ENCODE data around the gene TUBA1C.

The TUBA1C gene

DNA sequence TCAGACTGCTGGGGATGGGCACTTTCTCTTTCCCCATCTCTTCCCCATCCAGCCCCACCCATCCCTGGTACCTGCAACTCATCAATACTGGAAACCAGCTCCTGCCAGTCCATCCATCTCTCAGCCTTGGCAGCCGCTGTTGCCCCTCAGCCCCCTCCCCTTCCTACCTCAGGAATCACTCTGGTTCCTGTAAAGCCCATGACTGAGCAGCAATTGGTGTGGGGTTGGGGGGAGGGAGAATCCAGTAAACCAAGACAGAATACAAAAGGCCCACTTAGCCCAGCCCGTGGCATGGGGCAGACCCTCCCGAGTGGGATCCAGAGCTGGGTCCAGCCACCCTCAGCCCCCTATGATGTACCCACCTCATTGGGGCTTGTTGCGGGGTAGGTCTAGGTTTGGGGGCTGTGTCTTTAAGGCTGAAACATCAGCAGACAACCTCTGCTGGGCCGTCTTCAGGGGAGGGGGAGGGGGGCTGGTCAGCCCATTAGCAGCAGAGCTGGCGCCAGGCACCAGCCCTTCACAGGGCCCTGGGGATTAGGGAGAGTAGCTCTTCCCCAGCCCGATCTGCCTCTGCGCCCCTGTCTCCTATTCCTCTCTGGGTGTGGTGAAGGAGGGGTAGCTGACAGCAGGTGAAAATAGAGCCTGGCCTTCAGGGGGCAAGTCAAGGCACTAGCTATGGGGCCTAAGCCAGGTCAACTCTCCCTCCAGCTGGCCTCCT lies 29.4 kb downstream of the TUBA1C start:
- Histone ChIP-seq H3K27ac (no peak overlapping the region), H3K4me3 (no peak overlapping the region), H3K9ac (ENCODE audit: insufficient read length) (no peak overlapping the region), H3K9me3 (ENCODE audit: low read depth, low read length) (no peaks in the 10 kb centered on the region), H3K36me3 (ENCODE audit: insufficient read depth, low read length) (no peaks in the 10 kb centered on the region)
- no peak for DNase-seq (ENCODE audit: low read depth, low spot score)
- TF ChIP-seq EZH2 (IDR thresholded peaks at IDR 0.05): no peak
- TF ChIP-seq POLR2AphosphoS5 (IDR thresholded peaks at IDR 0.05; ENCODE audit: borderline replicate concordance, low read depth, low read length): no peak
- no peak for TF ChIP-seq FOXP2 (optimal IDR thresholded peaks at IDR 0.05; ENCODE audit: control extremely low read depth, extremely low read length, insufficient read depth)

DNA sequence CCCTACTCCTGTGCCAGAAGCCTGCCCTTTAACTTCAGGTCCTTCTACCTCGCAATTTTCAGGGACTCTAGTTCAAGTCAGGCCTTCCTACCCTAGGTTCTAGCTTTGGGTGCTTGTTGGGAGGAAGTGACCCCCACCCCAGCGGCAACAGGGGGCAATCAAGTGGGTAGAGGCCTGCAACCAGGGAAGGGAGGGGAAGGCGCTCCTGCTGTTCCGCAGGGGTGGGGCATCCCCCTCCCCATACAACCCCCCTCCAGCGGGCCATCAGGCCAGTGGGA lies 29.9 kb downstream of the TUBA1C start:
- no peak for TF ChIP-seq EZH2 (IDR thresholded peaks at IDR 0.05)
- TF ChIP-seq POLR2AphosphoS5 (IDR thresholded peaks at IDR 0.05; ENCODE audit: borderline replicate concordance, low read depth, low read length): no peak
- no peak for TF ChIP-seq FOXP2 (optimal IDR thresholded peaks at IDR 0.05; ENCODE audit: control extremely low read depth, extremely low read length, insufficient read depth)
- Histone ChIP-seq H3K9ac (ENCODE audit: insufficient read length) (no peak overlapping the region), H3K36me3 (ENCODE audit: insufficient read depth, low read length) (no peaks in the 10 kb centered on the region), H3K4me3 (no peak overlapping the region), H3K9me3 (ENCODE audit: low read depth, low read length) (no peaks in the 10 kb centered on the region), H3K27ac (no peak overlapping the region)
- no peak for DNase-seq (ENCODE audit: low read depth, low spot score)

DNA sequence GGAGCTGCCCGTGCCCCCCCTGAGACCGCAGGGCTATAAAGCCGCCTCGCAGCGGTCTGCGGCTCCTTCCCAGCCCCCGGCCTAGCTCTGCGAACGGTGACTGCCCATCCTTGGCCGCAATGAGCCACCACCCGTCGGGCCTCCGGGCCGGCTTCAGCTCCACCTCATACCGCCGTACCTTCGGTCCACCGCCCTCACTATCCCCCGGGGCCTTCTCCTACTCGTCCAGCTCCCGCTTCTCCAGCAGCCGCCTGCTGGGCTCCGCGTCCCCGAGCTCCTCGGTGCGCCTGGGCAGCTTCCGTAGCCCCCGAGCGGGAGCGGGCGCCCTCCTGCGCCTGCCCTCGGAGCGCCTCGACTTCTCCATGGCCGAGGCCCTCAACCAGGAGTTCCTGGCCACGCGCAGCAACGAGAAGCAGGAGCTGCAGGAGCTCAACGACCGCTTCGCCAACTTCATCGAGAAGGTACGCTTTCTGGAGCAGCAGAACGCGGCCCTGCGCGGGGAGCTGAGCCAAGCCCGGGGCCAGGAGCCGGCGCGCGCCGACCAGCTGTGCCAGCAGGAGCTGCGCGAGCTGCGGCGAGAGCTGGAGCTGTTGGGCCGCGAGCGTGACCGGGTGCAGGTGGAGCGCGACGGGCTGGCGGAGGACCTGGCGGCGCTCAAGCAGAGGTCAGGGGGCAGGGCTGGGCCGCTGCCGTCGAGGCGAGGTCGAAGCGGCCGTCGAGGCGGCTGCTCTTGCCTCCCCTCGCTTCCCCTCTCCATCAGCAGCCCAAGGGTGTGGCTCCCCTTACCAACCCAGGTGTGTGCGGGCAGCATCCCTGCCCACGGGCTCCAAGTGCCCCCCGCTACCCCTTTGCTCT lies 30.4 kb downstream of the TUBA1C start, which contains the start of gene PRPH:
PRPH (plus strand) TSS at position 66 of the 855 bp plus-strand sequence; CDS start at position 120, 54 bp downstream.
- TF ChIP-seq POLR2AphosphoS5 (IDR thresholded peaks at IDR 0.05; ENCODE audit: borderline replicate concordance, low read depth, low read length) (no peak), EZH2 (IDR thresholded peaks at IDR 0.05) (no peak), FOXP2 (optimal IDR thresholded peaks at IDR 0.05; ENCODE audit: control extremely low read depth, extremely low read length, insufficient read depth) (no peak)
- no peaks in the 10 kb centered on the region for H3K36me3 ChIP-seq (ENCODE audit: insufficient read depth, low read length)
- H3K9me3 ChIP-seq (ENCODE audit: low read depth, low read length): no peaks in the 10 kb centered on the region
- DNase-seq (ENCODE audit: low read depth, low spot score): no peak
- H3K9ac ChIP-seq (ENCODE audit: insufficient read length): no peak within 1 kb of the TSS
- H3K4me3 ChIP-seq: no peak within 1 kb of the TSS
- H3K27ac ChIP-seq: no peak within 1 kb of the TSS

DNA sequence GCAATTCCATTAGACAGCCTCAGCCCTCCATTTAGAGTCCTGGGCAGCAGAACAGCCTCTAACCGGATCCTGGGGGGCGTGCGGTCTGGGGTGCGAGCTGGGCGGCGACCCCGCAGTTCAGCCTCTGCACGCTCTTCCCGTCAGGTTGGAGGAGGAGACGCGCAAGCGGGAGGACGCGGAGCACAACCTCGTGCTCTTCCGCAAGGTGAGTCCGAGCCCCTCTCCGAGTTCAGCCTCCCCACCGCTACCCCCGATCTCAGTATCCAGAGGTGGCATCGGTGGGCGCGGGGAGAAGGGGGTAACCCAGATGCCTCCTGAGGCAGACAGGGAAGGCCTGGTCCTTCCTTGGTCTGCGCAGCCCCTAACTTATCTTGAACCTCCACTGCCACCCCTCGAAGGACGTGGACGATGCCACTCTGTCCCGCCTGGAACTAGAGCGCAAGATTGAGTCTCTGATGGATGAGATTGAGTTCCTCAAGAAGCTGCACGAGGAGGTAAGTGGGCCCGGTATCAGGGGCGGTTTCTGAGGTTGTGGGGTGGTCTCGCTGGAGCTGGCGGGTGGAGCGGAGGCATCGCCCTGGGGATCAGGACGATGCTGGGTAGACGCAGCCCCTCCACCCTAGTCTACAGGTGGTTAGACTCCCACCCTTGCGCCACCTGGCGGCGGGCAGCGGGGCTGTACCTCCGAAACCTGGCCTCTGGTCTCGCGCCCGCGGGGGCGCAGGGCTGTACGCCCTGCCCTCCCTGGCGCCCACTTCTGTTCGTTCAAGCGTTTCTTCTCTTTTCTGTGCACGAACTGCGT lies 31.4 kb downstream of the TUBA1C start:
- no peak for TF ChIP-seq FOXP2 (optimal IDR thresholded peaks at IDR 0.05; ENCODE audit: control extremely low read depth, extremely low read length, insufficient read depth)
- TF ChIP-seq POLR2AphosphoS5 (IDR thresholded peaks at IDR 0.05; ENCODE audit: borderline replicate concordance, low read depth, low read length): no peak
- no peak for TF ChIP-seq EZH2 (IDR thresholded peaks at IDR 0.05)
- H3K27ac ChIP-seq: no peak overlapping the region
- H3K9me3 ChIP-seq (ENCODE audit: low read depth, low read length): no peaks in the 10 kb centered on the region
- H3K9ac ChIP-seq (ENCODE audit: insufficient read length): no peak overlapping the region
- H3K4me3 ChIP-seq: no peak overlapping the region
- no peaks in the 10 kb centered on the region for H3K36me3 ChIP-seq (ENCODE audit: insufficient read depth, low read length)
- DNase-seq (ENCODE audit: low read depth, low spot score): no peak

DNA sequence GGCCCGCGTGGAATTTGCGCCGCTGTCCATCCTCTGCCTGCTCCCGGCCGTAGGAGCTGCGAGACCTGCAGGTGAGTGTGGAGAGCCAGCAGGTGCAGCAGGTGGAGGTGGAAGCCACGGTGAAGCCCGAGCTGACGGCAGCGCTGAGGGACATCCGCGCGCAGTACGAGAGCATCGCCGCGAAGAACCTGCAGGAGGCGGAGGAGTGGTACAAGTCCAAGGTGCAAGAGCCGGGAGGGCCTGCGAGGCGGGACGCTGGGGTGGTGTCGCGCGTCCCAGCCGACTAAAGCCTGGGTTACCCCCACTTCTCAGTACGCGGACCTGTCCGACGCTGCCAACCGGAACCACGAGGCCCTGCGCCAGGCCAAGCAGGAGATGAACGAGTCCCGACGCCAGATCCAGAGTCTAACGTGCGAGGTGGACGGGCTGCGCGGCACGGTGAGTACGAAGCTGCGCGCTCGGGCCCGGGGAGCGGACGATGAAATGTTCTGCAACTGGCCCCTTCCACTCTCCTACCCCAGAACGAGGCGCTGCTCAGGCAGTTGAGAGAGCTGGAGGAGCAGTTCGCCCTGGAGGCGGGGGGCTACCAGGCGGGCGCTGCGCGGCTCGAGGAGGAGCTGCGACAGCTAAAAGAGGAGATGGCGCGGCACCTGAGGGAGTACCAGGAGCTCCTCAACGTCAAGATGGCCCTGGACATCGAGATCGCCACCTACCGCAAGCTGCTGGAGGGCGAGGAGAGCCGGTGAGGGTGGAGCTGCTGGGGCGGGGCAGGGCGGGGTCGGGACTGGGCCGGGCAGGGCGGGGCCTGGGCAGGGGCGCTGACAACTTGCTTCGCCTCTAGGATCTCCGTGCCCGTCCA lies 32.2 kb downstream of the TUBA1C start:
- H3K9me3 ChIP-seq (ENCODE audit: low read depth, low read length): no peaks in the 10 kb centered on the region
- H3K36me3 ChIP-seq (ENCODE audit: insufficient read depth, low read length): no peaks in the 10 kb centered on the region
- no peak overlapping the region for H3K27ac ChIP-seq
- H3K4me3 ChIP-seq: peak overlapping the region; percentile 66
- TF ChIP-seq POLR2AphosphoS5 (IDR thresholded peaks at IDR 0.05; ENCODE audit: borderline replicate concordance, low read depth, low read length) (no peak), EZH2 (IDR thresholded peaks at IDR 0.05) (no peak), FOXP2 (optimal IDR thresholded peaks at IDR 0.05; ENCODE audit: control extremely low read depth, extremely low read length, insufficient read depth) (no peak)
- no peak for DNase-seq (ENCODE audit: low read depth, low spot score)
- peak overlapping the region; percentile 45 for H3K9ac ChIP-seq (ENCODE audit: insufficient read length)

DNA sequence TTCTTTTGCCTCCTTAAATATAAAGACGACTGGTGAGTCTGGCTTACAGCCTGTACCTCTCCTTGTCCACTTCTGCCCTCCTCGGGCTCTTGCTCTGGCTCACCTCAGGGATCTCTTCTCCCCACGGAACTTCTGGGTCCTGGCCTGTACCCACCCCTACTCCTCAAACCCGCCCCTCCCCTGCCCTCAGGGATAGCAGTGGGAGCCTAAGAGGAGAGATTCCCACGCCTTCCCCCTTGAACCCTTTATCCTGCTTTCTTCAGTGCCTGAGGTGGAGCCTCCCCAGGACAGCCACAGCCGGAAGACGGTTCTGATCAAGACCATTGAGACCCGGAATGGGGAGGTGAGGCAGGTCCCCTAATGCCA lies 32.8 kb downstream of the TUBA1C start:
- Histone ChIP-seq H3K27ac (no peak overlapping the region), H3K9ac (ENCODE audit: insufficient read length) (peak overlapping the region; percentile 45)

DNA sequence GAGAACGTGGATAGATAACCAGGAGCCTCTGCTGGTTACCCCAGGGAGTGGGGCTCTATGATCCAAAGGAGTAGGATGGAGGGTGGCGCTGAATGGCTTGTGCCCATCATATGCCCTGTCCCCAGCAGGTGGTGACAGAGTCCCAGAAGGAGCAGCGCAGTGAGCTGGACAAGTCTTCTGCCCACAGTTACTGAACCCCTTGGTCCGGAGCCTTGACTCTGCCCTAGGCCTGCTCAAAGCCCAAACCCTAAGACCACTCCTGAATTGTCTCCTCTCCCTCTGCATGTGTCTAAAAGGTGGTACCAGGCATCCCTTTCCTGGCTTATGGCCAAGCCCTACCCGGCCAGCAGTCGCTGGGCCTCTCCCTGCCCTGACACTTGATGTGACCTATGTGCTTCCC lies 33.3 kb downstream of the TUBA1C start:
- H3K4me3 ChIP-seq: no peak overlapping the region; the same call in 1 of the 2 replicates
- H3K27ac ChIP-seq: no peak overlapping the region
- H3K9ac ChIP-seq (ENCODE audit: insufficient read length): no peak overlapping the region
- no peak for DNase-seq (ENCODE audit: low read depth, low spot score)
- TF ChIP-seq POLR2AphosphoS5 (IDR thresholded peaks at IDR 0.05; ENCODE audit: borderline replicate concordance, low read depth, low read length): no peak
- TF ChIP-seq EZH2 (IDR thresholded peaks at IDR 0.05): no peak
- TF ChIP-seq FOXP2 (optimal IDR thresholded peaks at IDR 0.05; ENCODE audit: control extremely low read depth, extremely low read length, insufficient read depth): no peak
- no peaks in the 10 kb centered on the region for H3K9me3 ChIP-seq (ENCODE audit: low read depth, low read length)
- no peaks in the 10 kb centered on the region for H3K36me3 ChIP-seq (ENCODE audit: insufficient read depth, low read length)

More for the DNA sequence above, 32.8 kb downstream of the TUBA1C start:
- TF ChIP-seq EZH2 (IDR thresholded peaks at IDR 0.05) (no peak), FOXP2 (optimal IDR thresholded peaks at IDR 0.05; ENCODE audit: control extremely low read depth, extremely low read length, insufficient read depth) (no peak), POLR2AphosphoS5 (IDR thresholded peaks at IDR 0.05; ENCODE audit: borderline replicate concordance, low read depth, low read length) (no peak)
- H3K9me3 ChIP-seq (ENCODE audit: low read depth, low read length): no peaks in the 10 kb centered on the region
- no peak for DNase-seq (ENCODE audit: low read depth, low spot score)
- peak overlapping the region; percentile 66 for H3K4me3 ChIP-seq
- no peaks in the 10 kb centered on the region for H3K36me3 ChIP-seq (ENCODE audit: insufficient read depth, low read length)

Measured in SK-N-MC (cell line).